SK-N-SH (cell line): ENCODE results near the gene COL5A1.

Source experiments
- GABPA ChIP-seq: IDR thresholded peaks from 2 replicates; pipeline ENCODE4 v1.4.0; 2012; ENCODE audit warnings: low read depth, mild to moderate bottlenecking
- SIN3A ChIP-seq: IDR thresholded peaks from 2 replicates; pipeline ENCODE4 v1.6.1; 2012; ENCODE audit warnings: low read depth, mild to moderate bottlenecking, low read length, moderate library complexity, borderline replicate concordance
- TF ChIP-seq, protein P1 (sequence below): fragments of 200-600 bp; sonication (generic); IDR thresholded peaks from 2 replicates; pipeline ENCODE4 v1.6.1; 2017; ENCODE audit warnings: antibody characterized with exemption, mild to moderate bottlenecking, moderate library complexity
- TF ChIP-seq, protein P2 (sequence below): fragments of 150-350 bp; IDR thresholded peaks from 2 replicates; pipeline ENCODE4 v1.6.1; 2017; ENCODE audit warnings: antibody characterized with exemption, low read length, low read depth, borderline replicate concordance

GRCh38 chr9:134677743-134678142 lies 36.1 kb downstream of the COL5A1 start:
- no peak for TF ChIP-seq SIN3A
- TF ChIP-seq, protein P1, sequence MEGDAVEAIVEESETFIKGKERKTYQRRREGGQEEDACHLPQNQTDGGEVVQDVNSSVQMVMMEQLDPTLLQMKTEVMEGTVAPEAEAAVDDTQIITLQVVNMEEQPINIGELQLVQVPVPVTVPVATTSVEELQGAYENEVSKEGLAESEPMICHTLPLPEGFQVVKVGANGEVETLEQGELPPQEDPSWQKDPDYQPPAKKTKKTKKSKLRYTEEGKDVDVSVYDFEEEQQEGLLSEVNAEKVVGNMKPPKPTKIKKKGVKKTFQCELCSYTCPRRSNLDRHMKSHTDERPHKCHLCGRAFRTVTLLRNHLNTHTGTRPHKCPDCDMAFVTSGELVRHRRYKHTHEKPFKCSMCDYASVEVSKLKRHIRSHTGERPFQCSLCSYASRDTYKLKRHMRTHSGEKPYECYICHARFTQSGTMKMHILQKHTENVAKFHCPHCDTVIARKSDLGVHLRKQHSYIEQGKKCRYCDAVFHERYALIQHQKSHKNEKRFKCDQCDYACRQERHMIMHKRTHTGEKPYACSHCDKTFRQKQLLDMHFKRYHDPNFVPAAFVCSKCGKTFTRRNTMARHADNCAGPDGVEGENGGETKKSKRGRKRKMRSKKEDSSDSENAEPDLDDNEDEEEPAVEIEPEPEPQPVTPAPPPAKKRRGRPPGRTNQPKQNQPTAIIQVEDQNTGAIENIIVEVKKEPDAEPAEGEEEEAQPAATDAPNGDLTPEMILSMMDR = no peak
- TF ChIP-seq, protein P2, sequence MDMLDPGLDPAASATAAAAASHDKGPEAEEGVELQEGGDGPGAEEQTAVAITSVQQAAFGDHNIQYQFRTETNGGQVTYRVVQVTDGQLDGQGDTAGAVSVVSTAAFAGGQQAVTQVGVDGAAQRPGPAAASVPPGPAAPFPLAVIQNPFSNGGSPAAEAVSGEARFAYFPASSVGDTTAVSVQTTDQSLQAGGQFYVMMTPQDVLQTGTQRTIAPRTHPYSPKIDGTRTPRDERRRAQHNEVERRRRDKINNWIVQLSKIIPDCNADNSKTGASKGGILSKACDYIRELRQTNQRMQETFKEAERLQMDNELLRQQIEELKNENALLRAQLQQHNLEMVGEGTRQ = no peak
- TF ChIP-seq GABPA = no peak
